ENCODE measurements around the gene ZNF423.

- TF ChIP-seq ZNF274 (IDR thresholded peaks at IDR 0.05; ENCODE audit: low read depth, low read length) (no peak), YY1 (IDR thresholded peaks at IDR 0.05; ENCODE audit: insufficient read depth, insufficient read length) (no peak)
These were observed 135.7 kb downstream of the ZNF423 start for GRCh38 chr16:49720225-49720624.
